HUDEP-2 (cell line): ENCODE measurements around the gene RABGAP1L.
A peak's percentile ranks its signal among the peaks of the same experiment; 100 is the strongest.

Source experiments
- DNase-seq, 76 experiments: peaks; one replicate each; lab custom pipeline; 2025; ENCODE audit not compliant: unreplicated experiment in 76 of 76; lab: John Stamatoyannopoulos, UW

Gene RABGAP1L

DNA sequence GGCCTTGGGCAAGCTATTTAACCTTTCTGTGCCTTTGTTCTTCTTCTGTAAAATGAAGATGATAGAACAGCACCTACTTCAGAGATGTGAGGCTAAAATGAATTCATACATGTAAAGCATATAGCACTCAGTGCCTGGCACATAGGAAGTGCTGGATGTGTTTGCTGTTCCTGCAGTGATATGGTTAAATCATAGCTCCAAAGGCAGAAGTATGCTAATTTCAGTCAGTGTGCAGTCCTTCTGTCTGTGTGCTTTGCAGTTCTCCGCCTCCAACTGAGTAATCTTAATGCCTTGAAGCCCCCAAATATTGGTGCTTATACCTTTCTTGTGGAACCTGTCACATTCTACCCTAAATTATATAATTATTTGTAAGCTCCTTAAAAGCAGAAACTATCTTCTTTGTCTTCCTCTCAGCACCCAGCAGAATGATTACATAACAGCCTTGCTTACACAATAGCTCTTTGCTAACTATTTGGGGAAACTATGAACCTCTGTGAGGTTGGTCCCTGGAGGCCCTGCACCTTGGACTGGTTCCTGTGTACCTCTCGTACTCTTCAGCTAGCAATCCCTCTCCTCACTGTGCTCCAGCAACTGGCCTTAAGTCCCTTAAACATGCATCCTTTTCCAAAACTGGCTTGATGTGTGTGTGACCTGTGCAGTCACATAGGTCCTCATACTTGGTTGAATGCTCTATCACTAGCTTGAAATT is 783.4 kb downstream of the RABGAP1L start:
- no peak for DNase-seq

- peak in 33 of 76 experiments; percentile 8 to 62 (median 35) for DNase-seq
These were observed 786.7 kb downstream of the RABGAP1L start for GRCh38 chr1:174946031-174946430.

DNA sequence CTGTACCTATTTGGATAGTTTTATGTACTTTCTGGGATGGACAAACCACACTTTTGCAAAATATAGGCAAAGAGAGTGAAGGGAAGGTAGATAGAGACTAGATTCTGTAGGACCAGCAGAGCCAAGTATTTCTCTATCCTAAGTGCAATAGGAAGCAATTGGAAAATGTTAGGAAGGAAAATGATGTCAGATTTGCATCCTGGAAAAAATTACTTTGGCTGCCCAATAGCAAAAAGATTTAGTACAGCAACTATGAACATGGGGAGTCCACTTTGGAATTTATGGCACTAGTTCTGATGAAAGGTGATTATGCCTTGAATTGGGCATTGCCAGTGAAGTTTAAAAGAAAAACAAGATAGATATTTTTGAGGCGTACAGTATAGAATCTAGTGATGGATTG is 789.7 kb downstream of the RABGAP1L start:
- no peak for DNase-seq

GRCh38 chr1:174949645-174950044 is 790.3 kb downstream of the RABGAP1L start:
- no peak for DNase-seq

DNA sequence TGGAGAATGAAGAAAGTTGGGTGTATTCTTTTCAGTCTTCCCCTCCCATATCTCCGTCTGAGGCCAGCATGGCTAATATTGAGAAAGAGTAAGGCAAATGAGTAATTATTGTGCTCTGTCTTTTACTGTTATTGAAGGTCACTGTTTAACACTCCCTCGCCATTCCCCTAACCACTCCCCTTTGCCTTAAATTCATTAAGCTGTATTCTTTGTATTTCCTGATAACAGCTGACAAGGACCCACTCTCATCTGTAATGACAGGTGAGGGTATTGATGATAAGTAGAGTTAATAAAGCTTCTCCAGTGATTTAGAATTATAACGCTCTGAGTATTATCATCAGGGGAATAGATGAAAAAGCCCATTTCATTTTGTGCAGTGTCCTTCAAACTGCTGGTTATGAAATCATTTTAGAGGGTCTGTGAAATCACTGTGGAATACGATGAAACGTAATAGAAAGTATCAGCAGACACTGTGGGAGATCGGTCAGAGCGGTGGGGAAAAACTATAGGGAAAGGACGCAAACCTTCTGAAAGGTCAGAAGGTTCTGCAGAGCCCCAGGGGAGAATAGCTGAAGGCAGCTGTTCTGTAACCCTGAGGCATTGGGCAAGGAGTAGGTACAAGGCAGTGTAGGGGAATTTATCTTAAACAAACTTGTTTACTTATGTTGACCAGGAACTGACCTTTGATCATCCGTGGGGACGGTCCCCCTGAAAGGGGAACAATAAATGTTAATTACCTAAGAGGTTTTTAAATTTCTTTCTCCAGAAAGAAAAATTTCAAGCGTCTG is 794.2 kb downstream of the RABGAP1L start:
- no peak for DNase-seq

GRCh38 chr1:174954073-174954460 is 794.7 kb downstream of the RABGAP1L start:
- no peak for DNase-seq

DNA sequence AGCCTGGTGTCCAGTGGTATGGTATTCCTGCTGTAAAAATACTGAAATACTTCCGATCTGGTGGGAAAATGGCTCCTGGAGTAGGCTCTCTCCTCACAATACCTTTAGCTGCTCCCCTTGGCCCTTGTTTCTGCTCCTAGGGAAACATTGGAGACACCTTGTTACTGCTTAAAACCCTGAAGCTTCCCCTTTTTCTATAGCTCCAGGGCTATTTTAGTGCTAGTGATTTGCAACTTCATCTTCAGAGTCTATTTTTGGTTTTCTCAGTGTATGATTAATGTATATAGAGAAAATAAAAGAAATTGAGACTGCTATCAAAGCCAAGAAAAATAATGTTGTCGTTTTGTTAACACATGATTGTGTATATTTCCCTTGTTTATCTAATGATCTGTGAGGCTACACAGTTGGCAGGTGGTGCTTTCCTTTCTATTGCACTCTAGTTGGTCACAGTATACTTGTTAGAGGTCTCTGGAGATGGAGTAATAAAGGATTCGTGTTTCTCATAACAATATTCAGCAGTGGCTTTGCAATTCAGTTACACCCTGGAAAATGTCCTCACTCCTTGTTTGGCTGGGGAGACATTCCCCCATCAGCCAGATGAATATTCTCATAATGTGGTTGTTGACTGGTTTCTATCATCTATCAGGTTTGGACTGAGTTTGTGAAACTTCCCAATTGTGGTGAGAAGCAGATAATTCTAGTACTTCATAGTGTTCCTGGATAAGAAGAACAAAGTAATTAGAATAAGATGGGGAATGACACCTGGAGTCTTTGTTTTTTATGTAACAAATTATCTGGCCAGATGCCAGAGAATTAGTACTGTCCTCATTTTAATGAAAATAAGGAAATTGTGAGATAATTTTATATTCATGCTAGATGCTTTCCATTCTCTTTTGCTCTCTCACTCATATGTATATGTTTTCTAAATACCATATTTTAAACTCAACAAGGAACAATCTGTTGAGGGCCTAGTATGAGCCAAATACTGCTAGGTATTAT is 795.6 kb downstream of the RABGAP1L start:
- DNase-seq, result peak in 1 of 76 experiments; percentile 36

DNA sequence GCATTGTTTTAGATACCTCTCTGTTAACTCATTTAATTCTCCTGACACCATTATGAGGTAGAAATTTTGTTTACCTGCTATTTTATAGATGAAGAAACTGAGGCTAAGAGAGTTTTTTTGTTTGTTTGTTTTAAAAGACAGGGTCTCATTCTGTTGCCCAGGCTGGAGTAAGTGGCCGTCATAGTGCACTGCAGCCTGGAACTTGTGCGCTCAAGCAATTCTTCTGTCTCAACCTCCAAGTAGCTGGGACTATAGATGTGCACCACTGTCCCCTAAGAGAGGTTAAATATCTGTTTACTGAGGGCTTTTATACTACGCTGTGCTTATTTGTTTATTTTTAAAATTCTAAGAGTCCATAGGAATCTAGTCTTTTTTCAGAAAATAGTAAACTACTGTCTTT is 796.8 kb downstream of the RABGAP1L start:
- DNase-seq, result no peak

- no peak for DNase-seq
These were observed 797.7 kb downstream of the RABGAP1L start for GRCh38 chr1:174956976-174957375.

DNA sequence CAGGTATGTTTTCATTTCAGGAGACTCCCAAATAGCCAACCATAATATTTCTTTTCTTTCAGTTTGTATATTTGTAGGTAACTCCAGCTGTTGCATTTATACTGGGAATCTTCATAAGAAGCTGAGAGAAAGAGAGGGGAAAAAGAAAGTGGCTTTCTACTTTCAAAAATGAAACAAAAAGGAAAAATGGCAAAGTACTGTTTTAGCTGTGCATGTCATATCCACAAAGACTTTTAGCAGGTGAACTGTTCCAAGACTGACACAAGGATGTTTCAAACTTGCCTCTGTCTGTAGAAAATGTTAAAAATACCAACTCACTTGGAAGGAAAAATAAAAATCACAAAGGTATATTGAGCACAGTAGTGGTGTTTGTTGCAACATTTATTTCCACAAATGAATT is 798.5 kb downstream of the RABGAP1L start:
- no peak for DNase-seq

- DNase-seq, result peak in 4 of 76 experiments; percentile 7 to 35 (median 28)
These were observed 799.1 kb downstream of the RABGAP1L start for GRCh38 chr1:174958396-174958795.

- no peak for DNase-seq
These were observed 801.0 kb downstream of the RABGAP1L start for GRCh38 chr1:174960362-174960761.

GRCh38 chr1:174963529-174964125 is 804.3 kb downstream of the RABGAP1L start:
- DNase-seq, result peak in 7 of 76 experiments; percentile 4 to 32 (median 16)

DNA sequence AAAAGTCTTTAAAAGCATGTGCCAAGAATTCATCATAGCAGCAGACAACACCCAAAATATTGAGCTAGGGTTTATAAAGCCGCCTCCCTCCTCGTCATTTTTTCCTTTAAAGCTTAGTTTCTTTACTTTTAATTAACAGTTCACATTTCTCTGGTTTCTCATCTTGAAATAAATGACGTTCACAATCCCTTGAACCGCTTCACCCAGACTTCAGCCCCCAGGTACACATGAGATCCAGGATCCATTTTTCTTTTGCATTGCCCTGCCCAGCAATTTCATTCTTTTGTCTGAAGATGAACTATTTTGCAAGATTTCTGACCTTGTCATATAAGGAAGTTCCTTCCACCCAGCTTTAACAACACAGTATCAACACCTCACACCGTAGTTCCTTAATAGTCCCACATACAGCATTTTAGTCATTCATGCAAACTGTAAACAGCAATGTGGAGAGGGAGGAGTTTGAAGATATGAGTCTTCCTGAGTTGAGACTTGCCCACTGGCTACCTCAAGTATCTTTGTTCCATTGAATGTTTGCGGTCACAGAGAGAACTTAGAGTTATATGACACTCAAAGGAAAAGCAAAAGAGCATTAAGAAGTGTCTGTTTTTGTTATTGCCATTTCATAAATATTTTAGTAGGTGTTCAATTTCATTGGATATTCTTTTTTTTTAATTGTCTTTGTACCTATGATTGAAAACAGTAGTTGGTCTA is 805.1 kb downstream of the RABGAP1L start:
- DNase-seq, result peak in 29 of 76 experiments; percentile 19 to 85 (median 42)

GRCh38 chr1:174964972-174965361 is 805.6 kb downstream of the RABGAP1L start:
- peak in 2 of 76 experiments; percentile 14 to 46 for DNase-seq

DNA sequence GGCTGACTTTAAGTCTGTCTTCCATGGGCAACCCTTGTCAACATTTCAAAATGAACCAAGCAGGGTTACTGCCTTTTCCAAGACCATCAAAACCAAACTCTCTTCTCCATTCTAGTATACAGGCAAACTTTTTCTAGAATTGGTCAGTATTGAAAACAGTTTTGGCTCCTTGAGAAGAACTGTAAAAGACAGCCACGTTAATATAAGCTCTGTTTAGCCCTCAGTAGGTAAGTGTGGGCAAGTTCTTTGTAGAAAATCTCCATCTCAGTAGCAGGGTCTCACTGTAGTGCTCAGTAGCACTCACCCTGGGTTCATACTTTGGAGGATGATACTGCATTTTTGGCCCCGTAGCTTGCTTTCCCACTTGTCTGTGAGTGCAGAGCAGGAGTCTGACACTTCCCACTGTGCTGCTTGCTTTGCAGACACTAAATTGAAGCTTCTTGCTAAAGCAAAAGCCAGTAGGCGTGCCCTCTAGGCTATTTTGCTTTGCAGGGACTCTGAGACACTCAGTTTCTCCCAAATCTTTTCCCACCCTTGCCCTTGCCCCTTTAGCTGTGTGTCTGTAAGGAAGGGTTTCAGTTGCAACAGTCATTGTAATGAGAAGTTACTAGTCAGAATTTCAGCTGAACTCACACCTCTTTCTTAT is 806.2 kb downstream of the RABGAP1L start:
- peak in 8 of 76 experiments; percentile 9 to 34 (median 22) for DNase-seq

DNA sequence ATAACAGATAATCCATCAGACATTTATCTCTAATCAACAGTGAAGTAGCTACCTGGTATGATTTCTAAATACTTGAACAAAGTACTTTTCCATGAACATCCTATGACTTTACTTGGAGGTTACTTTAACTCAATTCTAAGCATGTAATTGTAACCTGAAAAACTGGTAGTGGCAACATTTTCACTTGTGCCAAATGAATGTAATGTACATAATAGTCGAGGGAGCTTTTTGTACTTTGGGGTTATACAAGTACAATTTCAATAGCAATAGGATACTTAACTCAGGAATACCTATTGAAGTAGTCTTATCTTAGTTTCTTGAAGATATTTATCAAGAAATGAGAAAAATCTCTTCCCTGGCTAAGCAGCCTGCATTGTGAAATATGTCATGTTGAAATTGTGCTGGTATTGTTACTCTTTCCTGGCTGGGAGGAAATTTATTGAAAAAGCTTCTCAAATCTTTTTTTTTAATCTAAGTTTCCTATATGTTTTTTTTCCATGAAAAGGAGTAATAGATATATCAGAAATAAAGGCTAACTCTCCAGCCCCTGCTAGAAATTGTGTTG is 806.8 kb downstream of the RABGAP1L start:
- DNase-seq, result no peak

DNA sequence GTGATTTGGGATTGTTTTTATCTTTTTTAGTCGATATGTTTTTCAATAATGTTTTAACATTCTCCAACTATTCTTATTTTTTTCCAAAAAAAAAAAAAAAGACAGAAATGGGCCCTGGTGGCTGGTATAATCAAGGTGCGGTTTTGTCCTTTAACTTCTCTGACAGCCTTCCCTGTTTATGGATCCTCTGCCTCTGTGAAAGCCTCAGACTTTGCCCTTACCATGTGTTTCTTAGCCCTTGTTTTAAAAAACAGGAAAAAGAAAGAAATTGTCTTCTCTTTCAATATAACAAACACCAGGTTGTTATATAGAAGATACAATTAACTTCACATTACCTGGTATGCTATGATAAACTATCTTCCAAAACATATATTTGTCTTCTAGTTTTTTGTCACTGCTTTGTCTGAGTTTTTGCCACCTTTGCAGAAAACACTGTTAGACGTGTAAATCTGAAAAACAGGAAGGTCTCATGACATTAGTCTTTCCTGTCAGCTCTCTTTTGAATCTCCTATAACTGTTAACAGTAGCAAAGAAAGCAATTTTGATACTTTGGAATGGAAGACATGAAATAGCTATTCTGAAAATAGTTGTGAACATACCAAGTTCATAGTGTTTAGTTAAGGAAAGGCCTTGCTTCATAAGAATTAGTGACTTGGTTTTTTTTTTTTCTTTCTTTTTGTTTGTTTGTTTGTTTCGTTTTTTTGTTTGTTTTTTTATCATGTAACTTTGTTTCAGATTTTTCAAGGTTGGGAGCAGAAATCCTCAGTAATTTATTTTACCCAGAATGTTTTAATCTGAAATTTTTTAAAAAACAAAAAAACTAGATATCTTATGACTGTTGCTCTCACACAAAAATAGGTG is 808.8 kb downstream of the RABGAP1L start:
- no peak for DNase-seq
